ENCODE measurements around the gene CD6.
A peak's percentile ranks its signal among the peaks of the same experiment; 100 is the strongest.

CD6 gene

GRCh38 chr11:60951606-60951903, 19.9 kb upstream of the CD6 start:
- no peak for TF ChIP-seq CTCF (IDR thresholded peaks at IDR 0.05; ENCODE audit: borderline replicate concordance, control extremely low read depth, extremely low read depth, insufficient read depth, missing control alignments)
- in situ Hi-C loops (cut with MboI; ENCODE audit: low sequenced_read_pairs, unreplicated experiment) = no loop called here
- DNase-seq (ENCODE audit: low spot score) = no peak

GRCh38 chr11:60951904-60952741, 19.4 kb upstream of the CD6 start, which contains the start of gene SLC15A3:
Gene SLC15A3, minus strand, starts transcription at chr11:60952176. Its CDS starts 625 bp downstream, at chr11:60951551.
- TF ChIP-seq CTCF (IDR thresholded peaks at IDR 0.05; ENCODE audit: borderline replicate concordance, control extremely low read depth, extremely low read depth, insufficient read depth, missing control alignments) = no peak
- in situ Hi-C loops (cut with MboI; ENCODE audit: low sequenced_read_pairs, unreplicated experiment) = no loop called here
- peak; percentile 86 for DNase-seq (ENCODE audit: low spot score)

- TF ChIP-seq CTCF (IDR thresholded peaks at IDR 0.05; ENCODE audit: borderline replicate concordance, control extremely low read depth, extremely low read depth, insufficient read depth, missing control alignments) = no peak
- no peak for DNase-seq (ENCODE audit: low spot score)
- in situ Hi-C loops (cut with MboI; ENCODE audit: low sequenced_read_pairs, unreplicated experiment) = no loop called here
Measured at GRCh38 chr11:60952742-60953170, 18.7 kb upstream of the CD6 start.

GRCh38 chr11:60953781-60954180, 17.7 kb upstream of the CD6 start:
- no peak for TF ChIP-seq CTCF (IDR thresholded peaks at IDR 0.05; ENCODE audit: borderline replicate concordance, control extremely low read depth, extremely low read depth, insufficient read depth, missing control alignments)
- no peak for DNase-seq (ENCODE audit: low spot score)
- in situ Hi-C loops (cut with MboI; ENCODE audit: low sequenced_read_pairs, unreplicated experiment) = no loop called here

- TF ChIP-seq CTCF (IDR thresholded peaks at IDR 0.05; ENCODE audit: borderline replicate concordance, control extremely low read depth, extremely low read depth, insufficient read depth, missing control alignments) = no peak
- in situ Hi-C loops (cut with MboI; ENCODE audit: low sequenced_read_pairs, unreplicated experiment) = no loop called here
- peak; percentile 67 for DNase-seq (ENCODE audit: low spot score)
Measured at GRCh38 chr11:60954421-60954820, 17.1 kb upstream of the CD6 start.

GRCh38 chr11:60955571-60955970, 15.9 kb upstream of the CD6 start:
- in situ Hi-C loops (cut with MboI; ENCODE audit: low sequenced_read_pairs, unreplicated experiment) = no loop called here
- no peak for DNase-seq (ENCODE audit: low spot score)
- TF ChIP-seq CTCF (IDR thresholded peaks at IDR 0.05; ENCODE audit: borderline replicate concordance, control extremely low read depth, extremely low read depth, insufficient read depth, missing control alignments) = no peak
